Astrocyte (in vitro differentiated cells and primary cell): Measurements from ENCODE around the gene PTPRK. TPM values are rescaled to one million over a fixed set of nuclear protein-coding genes. Genes with fewer than 3 reads are reported as not detected.

Experiments
- DNase-seq: peaks from one replicate; pipeline ENCODE4 v3.0.0-alpha.2; 2010; ENCODE audit warnings: low read depth
- FAIRE-seq: peaks from 2 replicates; lab custom pipeline; 2011; peaks lifted over from hg19 to GRCh38; lab: Jason Lieb, UNC
- H2AFZ ChIP-seq: 2 replicates; pipeline ENCODE4 v1.6.0; 2012; ENCODE audit warnings: low read depth, low read length, inconsistent platforms
- H3K27ac ChIP-seq: 2 replicates; pipeline ENCODE4 v1.5.1; 2011; ENCODE audit warnings: low read depth, low read length, inconsistent platforms
- H3K27me3 ChIP-seq: 2 replicates; pipeline ENCODE4 v1.6.0; 2011; ENCODE audit warnings: low read length, inconsistent platforms; ENCODE audit not compliant: insufficient read depth
- H3K36me3 ChIP-seq: 2 replicates; pipeline ENCODE4 v1.5.1; 2011; ENCODE audit warnings: low read length, inconsistent platforms; ENCODE audit not compliant: insufficient read depth
- H3K4me1 ChIP-seq: 2 replicates; pipeline ENCODE4 v1.5.1; 2011; ENCODE audit warnings: low read length, inconsistent platforms; ENCODE audit not compliant: insufficient read depth
- H3K4me2 ChIP-seq: 2 replicates; pipeline ENCODE4 v1.6.0; 2012; ENCODE audit warnings: low read length, inconsistent platforms
- H3K4me3 ChIP-seq: 2 replicates; pipeline ENCODE4 v1.5.1; 2011; ENCODE audit warnings: low read depth, mild to moderate bottlenecking, low read length, inconsistent platforms; ENCODE audit not compliant: insufficient read depth
- H3K79me2 ChIP-seq: 2 replicates; pipeline ENCODE4 v1.6.0; 2012; ENCODE audit warnings: mild to moderate bottlenecking, low read length, inconsistent platforms; ENCODE audit not compliant: insufficient read depth
- H3K9ac ChIP-seq: 2 replicates; pipeline ENCODE4 v1.6.0; 2012; ENCODE audit warnings: mild to moderate bottlenecking, low read length, inconsistent platforms
- H3K9me3 ChIP-seq: 2 replicates; pipeline ENCODE4 v1.5.1; 2012; ENCODE audit warnings: low read depth, mild to moderate bottlenecking, low read length, inconsistent platforms; ENCODE audit not compliant: insufficient read depth
- H4K20me1 ChIP-seq: 2 replicates; pipeline ENCODE4 v1.6.0; 2012; ENCODE audit warnings: low read length, inconsistent platforms; ENCODE audit not compliant: insufficient read depth
- H3K27ac Mint-ChIP-seq: one replicate; pipeline ENCODE4 v1.8.0; 2021; ENCODE audit warnings: mild to moderate bottlenecking, mixed read lengths; ENCODE audit not compliant: unreplicated experiment
- H3K27me3 Mint-ChIP-seq: one replicate; pipeline ENCODE4 v1.8.0; 2021; ENCODE audit warnings: low read depth, mixed read lengths; ENCODE audit not compliant: unreplicated experiment
- H3K36me3 Mint-ChIP-seq: one replicate; pipeline ENCODE4 v1.8.0; 2021; ENCODE audit warnings: low read depth, mixed read lengths; ENCODE audit not compliant: unreplicated experiment
- H3K4me1 Mint-ChIP-seq: one replicate; pipeline ENCODE4 v1.8.0; 2021; ENCODE audit warnings: low read depth, mixed read lengths; ENCODE audit not compliant: unreplicated experiment
- H3K4me3 Mint-ChIP-seq: one replicate; pipeline ENCODE4 v1.8.0; 2021; ENCODE audit warnings: mild to moderate bottlenecking, moderate library complexity, mixed read lengths; ENCODE audit not compliant: unreplicated experiment
- H3K9me3 Mint-ChIP-seq: one replicate; pipeline ENCODE4 v1.8.0; 2021; ENCODE audit warnings: mild to moderate bottlenecking, mixed read lengths; ENCODE audit not compliant: unreplicated experiment
- EZH2 ChIP-seq: IDR thresholded peaks from 2 replicates; pipeline ENCODE4 v1.6.1; 2012; ENCODE audit warnings: mild to moderate bottlenecking, low read length, inconsistent platforms; ENCODE audit not compliant: insufficient read depth
- total RNA-seq: library from RNA; stranded (reverse); gene quantifications from 2 replicates; pipeline ENCODE4 v1.2.1, GENCODE V29; 2021
- TF ChIP-seq, protein P1 (sequence below): IDR thresholded peaks from 2 replicates; pipeline ENCODE4 v1.5.1; 2011; ENCODE audit warnings: low read depth, mild to moderate bottlenecking, inconsistent platforms, low read length, moderate library complexity; ENCODE audit not compliant: insufficient read depth

The PTPRK gene
- total RNA-seq, 1 donor from 2014 or later, result 159 TPM

DNA sequence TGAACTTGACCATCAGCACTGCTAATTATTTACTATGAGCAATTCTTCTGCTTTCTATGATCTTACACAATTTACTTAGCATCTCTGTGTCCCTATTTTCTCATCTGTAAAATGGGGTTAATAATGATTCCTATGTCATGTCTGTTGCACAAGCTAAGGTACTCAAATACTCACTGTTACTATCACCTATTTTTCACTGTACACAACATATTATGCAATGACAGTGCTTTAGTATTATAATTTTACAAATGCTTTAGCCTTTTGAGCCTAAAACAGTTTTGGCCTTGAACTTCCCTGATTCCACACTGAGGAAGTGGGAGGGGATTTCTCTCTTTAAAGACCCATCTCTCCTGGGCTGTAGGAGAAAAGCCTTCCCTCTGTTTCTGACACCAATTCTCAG is 582.7 kb downstream of the PTPRK start:
- H3K9me3 Mint-ChIP-seq, result peaks cover under 1% of the 10 kb centered on the region
- no peaks in the 10 kb centered on the region for H4K20me1 ChIP-seq
- DNase-seq, result no peak
- peaks cover 12% of the 10 kb centered on the region for H3K4me1 Mint-ChIP-seq
- no peaks in the 10 kb centered on the region for H3K27me3 ChIP-seq
- H3K36me3 ChIP-seq, result no peaks in the 10 kb centered on the region
- no peak overlapping the region for H2AFZ ChIP-seq
- H3K27ac Mint-ChIP-seq, result no peak overlapping the region
- no peak overlapping the region for H3K4me3 Mint-ChIP-seq
- H3K9me3 ChIP-seq, result peaks cover 4% of the 10 kb centered on the region
- H3K4me3 ChIP-seq, result no peak overlapping the region
- FAIRE-seq, result no peak
- no peak overlapping the region for H3K27ac ChIP-seq
- no peaks in the 10 kb centered on the region for H3K79me2 ChIP-seq
- no peak overlapping the region for H3K9ac ChIP-seq
- no peaks in the 10 kb centered on the region for H3K27me3 Mint-ChIP-seq
- no peak for TF ChIP-seq EZH2
- TF ChIP-seq, protein P1, sequence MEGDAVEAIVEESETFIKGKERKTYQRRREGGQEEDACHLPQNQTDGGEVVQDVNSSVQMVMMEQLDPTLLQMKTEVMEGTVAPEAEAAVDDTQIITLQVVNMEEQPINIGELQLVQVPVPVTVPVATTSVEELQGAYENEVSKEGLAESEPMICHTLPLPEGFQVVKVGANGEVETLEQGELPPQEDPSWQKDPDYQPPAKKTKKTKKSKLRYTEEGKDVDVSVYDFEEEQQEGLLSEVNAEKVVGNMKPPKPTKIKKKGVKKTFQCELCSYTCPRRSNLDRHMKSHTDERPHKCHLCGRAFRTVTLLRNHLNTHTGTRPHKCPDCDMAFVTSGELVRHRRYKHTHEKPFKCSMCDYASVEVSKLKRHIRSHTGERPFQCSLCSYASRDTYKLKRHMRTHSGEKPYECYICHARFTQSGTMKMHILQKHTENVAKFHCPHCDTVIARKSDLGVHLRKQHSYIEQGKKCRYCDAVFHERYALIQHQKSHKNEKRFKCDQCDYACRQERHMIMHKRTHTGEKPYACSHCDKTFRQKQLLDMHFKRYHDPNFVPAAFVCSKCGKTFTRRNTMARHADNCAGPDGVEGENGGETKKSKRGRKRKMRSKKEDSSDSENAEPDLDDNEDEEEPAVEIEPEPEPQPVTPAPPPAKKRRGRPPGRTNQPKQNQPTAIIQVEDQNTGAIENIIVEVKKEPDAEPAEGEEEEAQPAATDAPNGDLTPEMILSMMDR, result no peak
- H3K4me2 ChIP-seq, result no peak overlapping the region
- H3K36me3 Mint-ChIP-seq, result no peaks in the 10 kb centered on the region
- peaks cover 8% of the 10 kb centered on the region for H3K4me1 ChIP-seq

DNA sequence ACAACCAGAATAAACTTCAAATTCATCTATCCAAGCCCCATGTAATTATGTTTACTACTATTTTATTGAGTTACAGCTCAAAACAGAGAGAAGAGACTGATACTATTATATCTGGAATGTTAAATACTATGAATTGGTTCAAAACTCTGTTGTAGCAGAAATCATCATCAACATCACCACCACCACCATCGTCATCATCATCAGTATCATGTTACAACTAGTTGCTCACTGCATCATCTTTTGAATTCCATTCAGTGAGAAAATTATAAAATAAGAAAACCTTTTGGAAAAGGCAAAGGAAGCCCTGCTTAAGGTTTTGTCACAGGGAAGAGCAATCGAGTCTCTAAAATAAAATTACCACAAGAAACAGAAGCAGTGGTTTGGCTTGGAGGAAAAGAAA is 583.3 kb downstream of the PTPRK start:
- Histone ChIP-seq H3K4me2 (no peak overlapping the region), H3K9ac (no peak overlapping the region), H3K27ac (no peak overlapping the region), H3K36me3 (no peaks in the 10 kb centered on the region), H4K20me1 (no peaks in the 10 kb centered on the region), H3K79me2 (no peaks in the 10 kb centered on the region), H3K4me3 (no peak overlapping the region), H3K4me1 (peaks cover 8% of the 10 kb centered on the region), H2AFZ (no peak overlapping the region), H3K9me3 (peaks cover 9% of the 10 kb centered on the region), H3K27me3 (no peaks in the 10 kb centered on the region)
- Mint-ChIP-seq H3K4me1 (peaks cover 12% of the 10 kb centered on the region), H3K36me3 (no peaks in the 10 kb centered on the region), H3K9me3 (peaks cover 2% of the 10 kb centered on the region), H3K27me3 (no peaks in the 10 kb centered on the region), H3K4me3 (no peak overlapping the region), H3K27ac (no peak overlapping the region)
- DNase-seq (no peak), FAIRE-seq (no peak)
- no peak for TF ChIP-seq EZH2
- TF ChIP-seq, protein P1, result no peak

DNA sequence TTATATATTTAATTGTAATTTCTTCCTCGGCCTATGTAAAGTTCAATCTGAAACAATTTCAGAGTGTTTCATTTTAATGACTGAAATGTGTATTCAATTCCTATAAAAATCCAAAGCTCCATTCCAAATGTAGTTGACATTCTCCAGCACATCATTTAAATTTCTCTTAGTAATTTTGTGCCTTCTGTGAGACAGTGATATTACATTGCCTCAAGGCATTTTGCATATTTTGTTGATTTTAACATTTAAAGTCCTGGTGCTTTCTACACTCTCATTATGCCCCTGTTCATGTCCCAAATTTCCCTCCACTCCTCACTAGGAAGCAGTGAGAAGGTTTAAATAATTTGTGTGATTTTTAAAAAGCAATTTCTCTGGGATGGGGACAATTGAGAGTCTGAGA is 585.4 kb downstream of the PTPRK start:
- Histone ChIP-seq H4K20me1 (no peaks in the 10 kb centered on the region), H2AFZ (no peak overlapping the region), H3K27me3 (no peaks in the 10 kb centered on the region), H3K79me2 (no peaks in the 10 kb centered on the region), H3K9ac (no peak overlapping the region), H3K4me3 (no peak overlapping the region), H3K27ac (no peak overlapping the region), H3K9me3 (peaks cover 9% of the 10 kb centered on the region), H3K4me1 (peaks cover 8% of the 10 kb centered on the region), H3K4me2 (no peak overlapping the region), H3K36me3 (no peaks in the 10 kb centered on the region)
- FAIRE-seq (no peak), DNase-seq (no peak)
- Mint-ChIP-seq H3K9me3 (peaks cover 2% of the 10 kb centered on the region), H3K4me3 (no peak overlapping the region), H3K27ac (no peak overlapping the region), H3K4me1 (peaks cover 12% of the 10 kb centered on the region), H3K27me3 (no peaks in the 10 kb centered on the region), H3K36me3 (no peaks in the 10 kb centered on the region)
- TF ChIP-seq, protein P1, result no peak
- TF ChIP-seq EZH2, result no peak
